GM23248 (cell line): ENCODE data around the gene IFFO2.

Source experiments
- EZH2 ChIP-seq: fragments of 200-600 bp; sonication (generic); IDR thresholded peaks from 2 replicates; pipeline ENCODE4 v1.6.1; 2018; ENCODE audit warnings: antibody characterized with exemption, mild to moderate bottlenecking; ENCODE audit not compliant: insufficient read depth, poor library complexity, severe bottlenecking
- EZH2phosphoT487 ChIP-seq: fragments of 200-600 bp; sonication (generic); IDR thresholded peaks from 2 replicates; pipeline ENCODE4 v1.6.1; 2018; ENCODE audit warnings: antibody characterized with exemption, moderate library complexity, mild to moderate bottlenecking, low read depth; ENCODE audit not compliant: insufficient read depth

DNA sequence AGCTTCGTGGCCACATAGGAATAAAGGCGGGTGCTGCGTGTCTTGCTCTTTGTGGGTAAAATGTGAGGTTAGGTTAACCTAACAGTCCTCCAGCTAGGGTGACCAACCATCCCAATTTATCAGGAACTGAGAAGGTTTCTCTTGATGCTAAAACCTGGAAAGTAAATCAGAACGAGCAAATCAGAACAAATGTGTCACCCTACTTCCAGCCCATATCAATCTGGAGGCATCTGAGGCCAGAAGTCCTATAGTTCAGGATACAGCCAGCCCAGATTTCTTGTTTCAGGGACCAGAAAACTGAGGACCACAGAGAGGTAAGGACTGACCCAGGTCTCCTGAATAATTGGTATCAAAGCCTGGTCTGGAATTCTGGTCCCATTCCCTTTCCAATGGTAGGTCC, 3.1 kb upstream of the IFFO2 start:
- no peak for TF ChIP-seq EZH2phosphoT487
- TF ChIP-seq EZH2: no peak
